Left lung (tissue), 10 donors: ENCODE results near the gene SDK1. TPM values are rescaled to one million over a fixed set of nuclear protein-coding genes. Genes with fewer than 3 reads are reported as not detected.

Experiments
- ATAC-seq: fragments of 200-7000 bp; cut with Tn5 transposase; one replicate; pipeline ENCODE4 v1.9.1; 2020; ENCODE audit warnings: moderate library complexity
- DNase-seq, 4 donors: peaks; one replicate each; pipeline ENCODE4 v3.0.0-alpha.2; 2013 to 2020
- H3K27ac ChIP-seq, 2 donors: fragments of 200-600 bp; sonication (generic) in 1 of 2; one replicate each; pipeline versions ENCODE4 v1.5.0 to v1.8.0; 2020 to 2021
- H3K27me3 ChIP-seq, 2 donors: fragments of 200-600 bp; sonication (generic) in 1 of 2; one replicate each; pipeline versions ENCODE4 v1.5.0 to v1.8.0; 2020 to 2021
- H3K36me3 ChIP-seq, 2 donors: fragments of 200-600 bp; sonication (generic) in 1 of 2; one replicate each; pipeline versions ENCODE4 v1.5.0 to v1.8.0; 2020 to 2021
- H3K4me1 ChIP-seq, 2 donors: fragments of 200-600 bp; one replicate each; pipeline ENCODE4 v1.8.0; 2021
- H3K4me3 ChIP-seq, 2 donors: fragments of 200-600 bp; sonication (generic) in 1 of 2; one replicate each; pipeline versions ENCODE4 v1.5.0 to v1.8.0; 2020 to 2021; ENCODE audit warnings: mild to moderate bottlenecking in 1 of 2
- H3K9me3 ChIP-seq, 2 donors: fragments of 200-600 bp; sonication (generic) in 1 of 2; one replicate each; pipeline versions ENCODE4 v1.5.0 to v1.8.0; 2020 to 2021
- intact Hi-C, 2 donors: fragments of 100-400 bp; cut with DNase I; formaldehyde crosslinking; loops; one replicate each; pipeline versions ENCODE4 v1.11.2 to v1.14.2; 2022
- polyA plus RNA-seq, 6 donors: library from polyadenylated mRNA; unstranded; fragments of 120-200 nt; gene quantifications; one replicate each; pipeline ENCODE4 v1.2.1, GENCODE V29; 2013; ENCODE audit not compliant: insufficient read length in 6 of 6
- total RNA-seq, 2 donors: library from RNA; stranded (reverse); fragmentation: NEBNext Ultra II Directional; extraction: Animal tissue kit (Norgen Biotek cat#: 25700); gene quantifications; one replicate each; pipeline ENCODE4 v1.2.1, GENCODE V29; 2021
- TF ChIP-seq, protein P1 (sequence below), 2 donors: fragments of 200-600 bp; sonication (generic) in 1 of 2; IDR thresholded peaks; one replicate each; pipeline versions ENCODE4 v1.5.0 to v1.8.0; 2021; ENCODE audit warnings: antibody characterized with exemption in 2 of 2
- donor health status: DM: no; HTN: yes; CAD: no.
- donor health status: DM: no; HTN: no; CAD: no.

Gene SDK1
- total and polyA plus RNA-seq, 8 donors: 5.5 to 17.6 (median 13.0) TPM

DNA sequence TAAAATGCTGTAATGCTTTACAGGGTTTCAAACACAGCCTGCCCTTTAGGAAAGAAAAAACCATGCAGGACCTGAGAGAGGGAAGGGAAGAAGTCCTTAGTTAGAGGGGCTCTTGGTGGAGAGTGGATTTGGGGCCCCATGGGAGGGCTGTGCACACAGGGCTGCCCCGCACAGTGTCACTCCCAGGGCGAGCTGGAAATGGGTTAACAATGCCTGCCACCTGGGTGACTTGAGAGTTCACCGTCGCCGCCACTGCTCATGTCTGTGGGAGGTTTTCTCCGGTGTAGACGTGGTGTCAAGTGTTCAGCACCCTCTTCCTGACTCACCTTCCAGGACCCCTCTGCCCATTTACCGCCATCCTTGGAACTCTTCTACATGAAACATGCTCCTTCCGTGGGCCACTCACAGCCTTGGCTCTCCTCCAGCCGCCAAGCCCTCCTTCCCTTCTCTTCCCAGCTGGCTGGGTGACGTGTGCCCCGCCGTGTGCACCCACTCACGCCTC is 686.4 kb downstream of the SDK1 start:
- Histone ChIP-seq H3K27me3 (no peaks in the 10 kb centered on the region), H3K4me1 (no peaks in the 10 kb centered on the region), H3K27ac (no peak overlapping the region), H3K9me3 (no peaks in the 10 kb centered on the region), H3K4me3 (no peak overlapping the region), H3K36me3 (no peaks in the 10 kb centered on the region)
- TF ChIP-seq, protein P1, sequence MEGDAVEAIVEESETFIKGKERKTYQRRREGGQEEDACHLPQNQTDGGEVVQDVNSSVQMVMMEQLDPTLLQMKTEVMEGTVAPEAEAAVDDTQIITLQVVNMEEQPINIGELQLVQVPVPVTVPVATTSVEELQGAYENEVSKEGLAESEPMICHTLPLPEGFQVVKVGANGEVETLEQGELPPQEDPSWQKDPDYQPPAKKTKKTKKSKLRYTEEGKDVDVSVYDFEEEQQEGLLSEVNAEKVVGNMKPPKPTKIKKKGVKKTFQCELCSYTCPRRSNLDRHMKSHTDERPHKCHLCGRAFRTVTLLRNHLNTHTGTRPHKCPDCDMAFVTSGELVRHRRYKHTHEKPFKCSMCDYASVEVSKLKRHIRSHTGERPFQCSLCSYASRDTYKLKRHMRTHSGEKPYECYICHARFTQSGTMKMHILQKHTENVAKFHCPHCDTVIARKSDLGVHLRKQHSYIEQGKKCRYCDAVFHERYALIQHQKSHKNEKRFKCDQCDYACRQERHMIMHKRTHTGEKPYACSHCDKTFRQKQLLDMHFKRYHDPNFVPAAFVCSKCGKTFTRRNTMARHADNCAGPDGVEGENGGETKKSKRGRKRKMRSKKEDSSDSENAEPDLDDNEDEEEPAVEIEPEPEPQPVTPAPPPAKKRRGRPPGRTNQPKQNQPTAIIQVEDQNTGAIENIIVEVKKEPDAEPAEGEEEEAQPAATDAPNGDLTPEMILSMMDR (IDR thresholded peaks at IDR 0.05): no peak
- DNase-seq: no peak
- ATAC-seq: no peak
- intact Hi-C loops: no loop called here

DNA sequence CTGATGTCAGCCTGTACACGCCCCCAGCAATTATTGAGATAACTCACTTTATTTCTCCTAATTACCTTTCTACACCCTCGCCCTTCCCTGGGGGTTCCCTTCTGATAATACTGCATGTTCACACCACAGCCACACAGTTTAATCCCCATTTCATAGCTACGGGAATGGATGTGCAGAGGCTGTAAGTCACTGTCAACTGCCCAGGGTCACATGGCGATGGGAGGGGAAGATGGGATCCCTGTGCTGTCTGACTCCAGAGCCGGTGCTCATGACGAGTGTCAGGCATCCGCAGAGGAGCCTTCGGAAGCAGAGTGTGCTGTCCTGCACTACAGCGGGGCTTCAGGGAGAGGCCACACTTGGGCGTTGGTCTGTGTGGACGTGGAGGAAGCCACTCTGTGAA is 688.7 kb downstream of the SDK1 start:
- no peak overlapping the region for H3K4me3 ChIP-seq
- no peak overlapping the region for H3K27ac ChIP-seq
- H3K4me1 ChIP-seq: no peaks in the 10 kb centered on the region
- no peaks in the 10 kb centered on the region for H3K9me3 ChIP-seq
- DNase-seq (no peak), ATAC-seq (no peak)
- intact Hi-C loops: no loop called here
- TF ChIP-seq, protein P1 (IDR thresholded peaks at IDR 0.05): no peak
- H3K36me3 ChIP-seq: no peaks in the 10 kb centered on the region
- H3K27me3 ChIP-seq: no peaks in the 10 kb centered on the region

DNA sequence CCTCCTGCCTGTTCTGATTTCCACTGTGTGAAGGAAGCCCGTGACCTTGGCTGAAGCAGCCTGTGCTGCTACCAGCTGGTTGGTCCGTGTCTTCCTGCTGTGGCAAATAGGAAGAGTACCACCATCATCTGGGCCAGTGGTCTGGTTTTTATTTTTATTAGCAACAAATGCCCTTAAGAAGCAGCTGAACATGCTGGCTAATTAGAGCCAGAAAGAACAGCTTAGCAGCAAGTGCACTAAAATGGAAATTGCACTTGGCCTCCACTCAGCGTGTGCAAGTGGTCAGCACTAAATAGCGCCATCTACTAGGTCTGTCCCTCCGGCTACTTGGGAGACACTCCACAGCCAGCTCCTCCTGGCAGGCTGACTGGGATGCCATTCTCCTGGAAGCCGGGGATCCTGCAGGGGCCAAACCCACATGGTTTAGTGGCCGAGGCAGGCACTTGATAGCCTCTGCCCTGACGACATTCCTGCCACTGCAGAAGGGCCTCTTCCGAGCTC is 690.7 kb downstream of the SDK1 start:
- intact Hi-C loops: no loop called here
- Histone ChIP-seq H3K4me3 (no peak overlapping the region), H3K4me1 (no peaks in the 10 kb centered on the region), H3K27me3 (no peaks in the 10 kb centered on the region), H3K27ac (no peak overlapping the region), H3K9me3 (no peaks in the 10 kb centered on the region), H3K36me3 (no peaks in the 10 kb centered on the region)
- ATAC-seq (peak; percentile 89), DNase-seq (peak in 1 of 4 donors; percentile 45)
- TF ChIP-seq, protein P1 (IDR thresholded peaks at IDR 0.05): no peak

DNA sequence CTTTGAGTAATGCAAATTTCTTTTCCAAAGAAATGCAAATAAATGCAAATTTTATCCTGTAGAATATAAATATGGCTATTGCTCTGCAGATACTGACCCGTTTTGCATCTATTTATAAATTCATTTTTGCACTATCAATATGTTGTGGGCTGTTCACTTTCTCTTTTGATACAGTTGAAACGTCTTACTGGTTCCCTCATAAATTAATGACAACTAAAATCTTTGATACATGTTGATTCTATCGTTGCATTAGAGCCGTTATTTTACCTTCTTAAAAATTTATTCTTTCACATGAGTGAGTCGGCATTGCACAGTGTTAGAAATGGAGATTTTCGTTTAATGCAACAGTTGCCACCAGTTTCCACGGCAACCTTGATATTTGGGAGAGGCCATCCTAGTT is 691.8 kb downstream of the SDK1 start:
- Histone ChIP-seq H3K27ac (no peak overlapping the region), H3K36me3 (no peaks in the 10 kb centered on the region), H3K4me3 (no peak overlapping the region), H3K27me3 (no peaks in the 10 kb centered on the region), H3K4me1 (no peaks in the 10 kb centered on the region), H3K9me3 (no peaks in the 10 kb centered on the region)
- DNase-seq (no peak), ATAC-seq (no peak)
- intact Hi-C loops: no loop called here
- TF ChIP-seq, protein P1 (IDR thresholded peaks at IDR 0.05): no peak

DNA sequence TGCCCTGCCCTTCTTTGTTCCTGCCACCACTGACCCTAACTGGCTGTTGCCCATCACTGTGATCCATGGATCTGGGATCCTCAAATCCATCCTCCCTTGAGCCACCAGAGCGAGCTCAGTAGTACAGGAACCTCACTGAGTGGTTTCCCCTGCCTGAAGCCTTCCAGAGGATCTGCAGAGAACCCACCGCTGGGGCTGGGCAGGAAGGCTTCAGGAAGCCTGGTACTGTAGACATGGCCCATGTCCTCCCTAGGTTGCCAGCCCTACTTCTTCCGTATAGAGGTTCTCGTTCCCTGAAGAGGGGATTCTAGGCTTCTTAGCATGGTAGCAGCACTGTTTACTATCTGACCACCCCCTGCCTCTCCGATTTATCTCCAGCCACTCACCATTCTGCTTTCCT is 693.7 kb downstream of the SDK1 start:
- no peak for ATAC-seq
- TF ChIP-seq, protein P1 (IDR thresholded peaks at IDR 0.05): no peak
- no peaks in the 10 kb centered on the region for H3K36me3 ChIP-seq
- no peak overlapping the region for H3K4me3 ChIP-seq
- no peaks in the 10 kb centered on the region for H3K4me1 ChIP-seq
- intact Hi-C loops: no loop called here
- H3K27ac ChIP-seq: no peak overlapping the region
- no peaks in the 10 kb centered on the region for H3K27me3 ChIP-seq
- no peak for DNase-seq
- H3K9me3 ChIP-seq: no peaks in the 10 kb centered on the region
